IPS DF 6.9 (cell line): ENCODE results near the gene ANXA5.
"Not testable (repeated sequence)": the region's sequence is repeated elsewhere in the genome, so short reads cannot be mapped to it uniquely, and the experiment has no call there.

Experiments used
- DNase-seq: peaks from one replicate; pipeline ENCODE4 v3.0.0-alpha.2; 2013; ENCODE audit warnings: low read depth, low spot score
- H3K27ac ChIP-seq: one replicate; pipeline ENCODE4 v1.5.1; 2013; ENCODE audit warnings: low read length, control low read depth
- H3K27me3 ChIP-seq: 2 replicates; pipeline ENCODE4 v1.6.1; 2013; ENCODE audit warnings: mild to moderate bottlenecking, low read length; ENCODE audit not compliant: control insufficient read depth, insufficient read depth
- H3K36me3 ChIP-seq: 2 replicates; pipeline ENCODE4 v1.6.1; 2013; ENCODE audit warnings: low read length; ENCODE audit not compliant: control insufficient read depth, insufficient read depth
- H3K4me1 ChIP-seq: 2 replicates; pipeline ENCODE4 v1.6.1; 2013; ENCODE audit warnings: low read length; ENCODE audit not compliant: control insufficient read depth, insufficient read depth
- H3K4me3 ChIP-seq: 2 replicates; pipeline ENCODE4 v1.5.1; 2013; ENCODE audit warnings: mild to moderate bottlenecking, low read length
- H3K9me3 ChIP-seq: 2 replicates; pipeline ENCODE4 v1.6.1; 2013; ENCODE audit warnings: low read length, inconsistent platforms; ENCODE audit not compliant: control insufficient read depth, insufficient read depth
- WGBS: extraction: QIAGEN DNeasy Blood & Tissue Kit; methylation state at CpG from one replicate; pipeline ENCODE4 v1.1.7; 2013; ENCODE audit warnings: mixed read lengths, missing lambda C conversion rate; ENCODE audit not compliant: insufficient read length, insufficient coverage; 5-methylcytosine and 5-hydroxymethylcytosine counted together

Gene ANXA5

DNA sequence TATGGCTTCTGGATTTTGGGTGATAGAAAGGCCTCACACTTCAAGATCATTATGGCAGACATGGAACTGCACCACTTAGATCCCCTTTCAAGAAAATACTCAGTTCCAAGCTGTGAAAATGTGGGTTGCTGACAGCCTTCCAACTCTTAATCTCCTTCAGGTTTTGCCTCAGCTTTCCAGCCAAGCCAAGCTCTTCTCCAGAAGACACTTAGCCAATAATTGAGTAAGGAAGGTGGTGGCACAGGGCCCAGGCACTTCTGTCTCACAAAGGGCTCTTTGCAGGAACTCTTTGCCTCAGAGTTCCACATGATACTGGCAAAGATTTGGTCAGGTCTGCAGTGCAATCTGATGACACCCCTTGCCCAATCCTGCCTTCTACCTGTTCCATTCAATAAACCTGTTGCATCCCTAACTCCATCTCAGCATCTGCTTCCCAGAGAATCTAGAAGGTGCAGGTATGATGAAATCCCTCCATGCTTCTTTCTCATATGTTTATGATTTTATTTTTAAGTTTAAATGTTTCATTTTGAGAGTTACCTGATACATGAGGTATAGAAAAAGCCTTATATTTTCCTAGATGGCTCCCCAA lies 30.6 kb downstream of the ANXA5 start:
- no peak for DNase-seq
- peaks cover 2% of the 10 kb centered on the region; the same call in 1 of the 2 replicates for H3K36me3 ChIP-seq
- H3K9me3 ChIP-seq: no peaks in the 10 kb centered on the region
- H3K27ac ChIP-seq: no peak overlapping the region
- no peaks in the 10 kb centered on the region for H3K4me1 ChIP-seq
- no peak overlapping the region for H3K4me3 ChIP-seq
- H3K27me3 ChIP-seq: no peaks in the 10 kb centered on the region

DNA sequence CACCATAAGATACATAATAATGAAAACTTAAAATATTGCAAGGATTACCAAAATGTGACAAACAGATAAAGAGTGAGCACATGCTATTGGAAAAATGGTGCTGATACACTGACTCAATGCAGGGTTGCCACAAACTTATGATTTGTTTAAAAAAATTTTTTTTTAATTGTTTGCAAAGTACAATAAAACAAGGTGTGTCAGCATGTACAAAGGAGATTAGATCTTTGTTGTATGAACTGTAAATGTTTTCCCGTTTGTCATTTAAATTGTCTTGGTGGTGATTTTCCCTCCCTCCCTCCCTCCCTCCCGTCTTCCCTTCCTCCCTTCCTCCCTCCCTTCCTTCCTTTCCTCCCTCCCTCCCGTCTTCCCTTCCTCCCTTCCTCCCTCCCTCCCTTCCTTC lies 31.4 kb downstream of the ANXA5 start:
- no CpG with 5 or more reads among the region's 3 CpGs for WGBS
- DNase-seq: no peak
- Histone ChIP-seq H3K27me3 (no peaks in the 10 kb centered on the region), H3K27ac (no peak overlapping the region), H3K36me3 (peaks cover 2% of the 10 kb centered on the region; the same call in 1 of the 2 replicates), H3K9me3 (no peaks in the 10 kb centered on the region), H3K4me1 (no peaks in the 10 kb centered on the region), H3K4me3 (no peak overlapping the region)

DNA sequence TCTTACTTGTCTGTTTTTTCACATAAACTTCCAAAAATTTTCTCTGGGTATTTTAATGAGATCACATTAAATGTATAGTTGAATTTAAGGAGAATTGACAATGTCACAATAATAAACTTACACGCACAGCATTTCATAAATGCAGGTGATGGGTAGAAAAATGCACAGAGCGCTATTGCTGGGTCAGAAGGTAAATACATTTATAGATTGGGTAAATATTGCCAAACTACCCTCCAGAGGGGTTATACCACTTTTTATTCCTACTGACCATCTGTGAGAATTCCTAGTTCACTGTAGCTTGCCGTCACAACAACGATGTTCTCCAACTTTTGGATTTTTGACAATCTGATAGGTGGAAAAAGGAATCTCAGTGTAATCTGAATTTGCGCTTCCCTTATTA lies 34.6 kb downstream of the ANXA5 start:
- H3K27ac ChIP-seq: no peak overlapping the region
- no peaks in the 10 kb centered on the region for H3K36me3 ChIP-seq
- no peak for DNase-seq
- no peaks in the 10 kb centered on the region for H3K27me3 ChIP-seq
- H3K9me3 ChIP-seq: no peaks in the 10 kb centered on the region
- no peak overlapping the region for H3K4me3 ChIP-seq
- no CpG with 5 or more reads among the region's 5 CpGs for WGBS
- no peaks in the 10 kb centered on the region for H3K4me1 ChIP-seq

DNA sequence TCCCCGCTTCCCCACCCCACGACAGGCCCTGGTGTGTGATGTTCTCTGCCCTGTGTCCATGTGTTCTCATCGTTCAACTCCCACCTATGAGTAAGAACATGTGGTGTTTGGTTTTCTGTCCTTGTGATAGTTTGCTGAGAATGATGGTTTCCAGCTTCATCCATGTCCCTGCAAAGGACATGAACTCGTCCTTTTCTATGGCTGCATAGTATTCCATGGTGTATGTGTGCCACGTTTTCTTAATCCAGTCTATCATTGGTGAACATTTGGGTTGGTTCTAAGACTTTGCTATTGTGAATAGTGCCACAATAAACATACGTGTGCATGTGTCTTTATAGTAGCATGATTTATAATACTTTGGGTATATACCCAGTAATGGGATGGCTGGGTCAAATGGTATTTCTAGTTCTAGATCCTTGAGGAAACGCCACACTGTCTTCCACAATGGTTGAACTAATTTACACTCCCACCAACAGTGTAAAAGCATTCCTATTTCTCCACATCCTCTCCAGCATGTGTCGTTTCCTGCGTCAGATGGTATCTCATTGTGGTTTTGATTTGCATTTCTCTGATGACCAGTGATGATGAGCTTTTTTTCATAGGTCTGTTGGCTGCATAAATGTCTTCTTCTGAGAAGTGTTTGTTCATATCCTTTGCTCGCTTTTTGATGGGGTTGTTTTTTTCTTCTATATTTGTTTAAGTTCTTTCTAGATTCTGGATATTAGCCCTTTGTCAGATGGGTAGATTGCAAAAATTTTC lies 36.4 kb downstream of the ANXA5 start:
- H3K9me3 ChIP-seq, H3K27ac ChIP-seq, H3K4me1 ChIP-seq, H3K4me3 ChIP-seq, DNase-seq, H3K27me3 ChIP-seq, H3K36me3 ChIP-seq: not testable (repeated sequence)
- no CpG with 5 or more reads among the region's 10 CpGs for WGBS

DNA sequence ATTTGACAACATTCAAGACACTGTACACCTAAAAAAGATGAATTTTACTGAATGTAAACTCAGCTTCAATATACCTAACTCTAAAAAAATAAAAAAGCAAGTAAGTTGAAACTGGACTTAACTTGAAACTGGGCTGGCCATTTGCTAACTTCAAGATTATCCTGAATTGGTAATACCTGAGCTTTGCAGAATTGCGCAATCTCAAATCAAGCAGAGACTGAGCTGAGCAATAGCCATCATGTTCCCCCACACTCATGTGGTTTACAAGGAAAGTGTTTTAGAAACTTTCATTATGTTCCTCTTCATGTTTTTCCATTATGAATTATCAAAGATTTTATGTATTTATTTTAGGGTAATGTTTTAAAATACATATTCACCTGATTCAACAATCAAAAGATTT lies 38.7 kb downstream of the ANXA5 start:
- no peaks in the 10 kb centered on the region for H3K4me1 ChIP-seq
- H3K27me3 ChIP-seq: no peaks in the 10 kb centered on the region
- H3K4me3 ChIP-seq: no peak overlapping the region
- H3K36me3 ChIP-seq: no peaks in the 10 kb centered on the region
- H3K27ac ChIP-seq: no peak overlapping the region
- no peaks in the 10 kb centered on the region for H3K9me3 ChIP-seq
- no CpG with 5 or more reads among the region's 1 CpG for WGBS
- DNase-seq: no peak

DNA sequence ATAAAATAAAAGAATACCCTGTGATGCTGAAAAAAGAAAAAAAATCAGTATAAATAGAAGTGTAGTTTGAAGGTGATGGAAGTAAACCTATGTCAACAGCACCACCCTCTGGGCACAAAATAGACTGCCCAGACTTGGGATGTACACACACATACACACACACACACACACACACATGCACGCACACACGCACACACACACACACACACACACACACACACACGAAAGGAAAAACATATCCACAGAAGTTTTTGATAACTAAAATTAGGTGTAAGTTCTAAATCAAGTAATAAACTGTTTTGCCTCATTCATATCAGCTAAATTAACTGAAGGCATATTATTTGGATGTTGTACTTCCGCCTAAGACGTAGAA lies 40.5 kb downstream of the ANXA5 start:
- no peak overlapping the region for H3K4me3 ChIP-seq
- WGBS: no CpG with 5 or more reads among the region's 5 CpGs

DNA sequence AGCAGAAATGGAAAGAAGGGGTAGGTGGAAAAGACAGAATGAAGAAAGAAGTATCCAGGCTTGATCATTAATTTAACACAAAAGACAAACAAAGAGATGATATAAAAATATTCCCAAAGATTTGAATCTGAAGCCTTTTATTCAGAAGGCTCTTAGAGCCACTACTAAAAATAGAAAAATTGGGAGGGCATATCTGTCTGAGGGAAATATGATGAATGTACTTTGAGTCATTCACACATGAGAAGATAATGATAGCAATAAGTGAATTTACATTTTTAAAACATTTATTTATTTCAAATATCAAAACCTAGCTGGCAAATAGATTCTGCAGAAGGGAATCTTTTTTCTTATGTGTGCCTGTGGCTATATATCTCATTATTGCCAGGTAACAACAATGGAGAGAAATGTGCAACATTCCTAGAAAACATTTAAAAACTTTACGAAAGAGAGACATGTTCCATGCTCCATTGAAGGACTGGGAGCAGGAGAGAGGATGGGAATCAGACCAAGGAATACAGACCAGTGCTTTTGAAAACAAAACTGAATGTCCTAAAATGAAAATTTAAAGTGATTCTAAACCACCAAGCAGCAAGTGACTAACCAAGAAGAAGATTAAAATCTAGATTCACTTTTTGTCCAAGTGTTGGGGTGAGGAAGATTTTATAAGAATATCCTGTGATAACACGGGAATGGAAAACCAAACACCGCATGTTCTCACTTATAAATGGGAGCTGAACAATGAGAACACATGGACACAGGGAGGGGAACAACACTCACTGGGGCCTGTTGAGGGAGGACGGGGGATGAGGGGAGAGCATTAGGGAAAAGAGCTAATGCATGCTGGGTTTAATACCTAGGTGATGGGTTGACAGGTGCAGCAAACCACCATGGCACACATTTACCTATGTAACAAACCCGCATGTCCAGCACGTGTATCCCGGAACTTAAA lies 41.2 kb downstream of the ANXA5 start:
- no CpG with 5 or more reads among the region's 7 CpGs for WGBS
- no peaks in the 10 kb centered on the region for H3K36me3 ChIP-seq
- H3K4me3 ChIP-seq: no peak overlapping the region
- H3K4me1 ChIP-seq: no peaks in the 10 kb centered on the region
- H3K27me3 ChIP-seq: no peaks in the 10 kb centered on the region
- no peak for DNase-seq
- no peaks in the 10 kb centered on the region for H3K9me3 ChIP-seq
- no peak overlapping the region for H3K27ac ChIP-seq

More for the DNA sequence above, 40.5 kb downstream of the ANXA5 start:
- Histone ChIP-seq H3K36me3 (no peaks in the 10 kb centered on the region), H3K27ac (no peak overlapping the region), H3K27me3 (no peaks in the 10 kb centered on the region), H3K4me1 (no peaks in the 10 kb centered on the region), H3K9me3 (no peaks in the 10 kb centered on the region)
- DNase-seq: peak; percentile 11

DNA sequence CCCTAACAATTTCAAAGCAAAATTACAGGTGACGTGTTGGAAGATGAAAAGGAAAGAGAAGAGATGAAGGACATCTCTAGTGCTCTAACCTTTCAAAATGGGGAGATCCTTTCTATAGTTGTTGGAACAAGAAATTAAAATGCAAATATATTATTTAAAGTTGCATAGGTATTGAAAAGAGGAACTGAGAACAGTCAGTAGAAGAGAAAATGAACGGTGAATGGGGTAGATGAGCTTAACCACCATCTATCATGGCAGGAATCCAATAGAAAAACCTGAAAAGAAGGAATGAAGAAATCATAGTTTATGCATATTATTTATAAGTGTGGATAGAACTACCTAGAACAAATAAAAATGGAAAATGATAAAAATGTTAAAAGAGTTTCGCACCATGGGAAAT lies 42.0 kb downstream of the ANXA5 start:
- Histone ChIP-seq H3K4me3 (no peak overlapping the region), H3K27ac (no peak overlapping the region), H3K4me1 (no peaks in the 10 kb centered on the region), H3K36me3 (no peaks in the 10 kb centered on the region), H3K9me3 (no peaks in the 10 kb centered on the region), H3K27me3 (no peaks in the 10 kb centered on the region)
- no peak for DNase-seq
- no CpG with 5 or more reads among the region's 3 CpGs for WGBS

DNA sequence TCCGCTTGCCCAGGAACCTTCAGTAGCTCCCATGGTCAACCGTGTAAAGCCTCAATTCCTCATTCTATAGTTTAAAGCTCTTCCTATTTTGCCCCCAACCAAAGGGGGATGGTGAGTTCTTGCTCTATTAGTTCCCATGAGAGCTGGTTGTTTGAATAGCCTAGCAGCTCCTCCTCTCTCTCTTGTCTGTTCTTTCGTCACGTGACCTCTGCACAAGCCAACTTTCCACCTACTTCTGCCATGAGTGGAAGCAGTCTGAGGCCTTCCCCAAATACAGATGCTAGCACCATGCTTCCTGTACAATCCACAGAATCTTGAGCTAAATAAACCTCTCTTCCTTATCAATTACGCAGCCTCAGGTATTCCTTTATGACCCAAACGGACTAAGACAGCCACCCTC lies 42.8 kb downstream of the ANXA5 start:
- no CpG with 5 or more reads among the region's 6 CpGs for WGBS
- Histone ChIP-seq H3K27ac (no peak overlapping the region), H3K9me3 (no peaks in the 10 kb centered on the region), H3K4me1 (no peaks in the 10 kb centered on the region), H3K4me3 (no peak overlapping the region), H3K27me3 (no peaks in the 10 kb centered on the region), H3K36me3 (no peaks in the 10 kb centered on the region)
- DNase-seq: no peak

DNA sequence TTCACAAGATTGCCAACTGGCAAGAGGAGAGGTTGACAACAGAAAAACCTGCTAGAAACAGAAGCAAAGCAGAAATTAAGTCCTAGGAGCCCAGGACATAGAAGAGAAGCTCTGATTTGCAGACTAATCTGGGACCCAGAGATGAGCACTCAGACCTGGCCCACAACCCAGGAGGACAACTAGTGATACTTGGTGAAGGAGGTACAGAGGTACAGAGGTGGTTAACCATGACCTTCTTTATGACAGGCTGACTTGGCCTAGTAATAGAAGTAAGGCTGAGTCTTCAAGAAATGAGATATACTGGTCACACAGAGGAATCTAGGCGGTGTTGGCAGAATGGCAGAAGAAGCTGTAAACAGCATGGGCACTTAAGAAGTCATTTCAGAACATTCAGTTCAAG lies 43.6 kb downstream of the ANXA5 start:
- H3K27ac ChIP-seq: no peak overlapping the region
- no peak for DNase-seq
- H3K9me3 ChIP-seq: no peaks in the 10 kb centered on the region
- WGBS: no CpG with 5 or more reads among the region's 1 CpG
- H3K4me1 ChIP-seq: no peaks in the 10 kb centered on the region
- H3K4me3 ChIP-seq: no peak overlapping the region
- H3K27me3 ChIP-seq: no peaks in the 10 kb centered on the region
- no peaks in the 10 kb centered on the region for H3K36me3 ChIP-seq
